ENCODE measurements around the gene RABL2A. TPM values are rescaled to one million over a fixed set of nuclear protein-coding genes. Genes with fewer than 3 reads are reported as not detected.
"Not testable (repeated sequence)": the region's sequence is repeated elsewhere in the genome, so short reads cannot be mapped to it uniquely, and the experiment has no call there.

The RABL2A gene
- total RNA-seq, 2 donors from 2014 or later = 5.8 to 7.7 TPM

DNA sequence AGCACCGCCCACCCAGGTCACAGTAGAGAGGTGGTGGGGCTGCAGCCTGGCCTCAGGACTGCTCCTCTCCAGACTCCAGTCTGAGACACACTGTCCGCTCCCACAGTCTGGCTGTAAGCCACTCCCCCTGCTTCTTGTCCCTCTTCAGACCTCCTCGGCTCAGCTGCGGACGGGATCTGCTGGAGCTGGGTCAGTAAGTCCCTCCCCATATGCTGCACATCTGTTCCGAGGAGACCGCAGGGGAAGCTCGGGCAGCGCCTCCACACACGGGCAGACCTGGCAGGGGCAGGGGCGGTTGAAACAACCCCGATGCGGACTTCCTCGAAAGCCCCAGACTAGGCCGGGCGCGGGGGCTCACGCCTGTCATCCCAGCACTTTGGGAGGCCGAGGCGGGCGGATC is 41.9 kb downstream of the RABL2A start:
- intact Hi-C loops (cut with DNase I); ATAC-seq; DNase-seq: not testable (repeated sequence)

DNA sequence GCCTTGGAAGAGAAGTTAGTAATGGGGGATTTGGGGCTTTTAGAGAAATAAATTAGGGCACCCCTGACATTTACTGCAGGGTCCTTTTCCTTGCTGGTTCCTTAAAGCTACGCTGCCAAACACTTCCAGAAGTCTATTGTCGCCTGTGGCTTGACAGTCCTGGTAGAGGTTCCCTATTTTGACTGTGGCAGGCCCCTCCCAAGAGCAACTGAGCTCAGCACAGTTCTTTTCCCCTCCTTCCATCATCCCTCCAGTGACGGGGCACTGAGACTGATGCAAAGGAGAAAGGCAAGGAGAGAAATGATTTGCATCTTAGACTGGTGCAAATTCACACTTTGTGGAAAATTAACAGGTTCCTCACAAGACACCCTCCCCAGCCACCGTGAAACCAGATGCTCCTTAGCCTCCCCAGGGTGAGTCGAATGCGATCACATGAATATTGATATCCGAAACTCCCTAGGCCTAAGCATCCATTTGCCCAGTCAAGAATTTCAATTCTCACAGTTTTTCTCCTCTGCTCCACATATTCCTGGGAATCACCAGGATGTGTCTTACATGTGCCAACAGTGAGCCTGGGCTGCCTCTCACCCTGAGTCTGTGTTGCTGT is 45.4 kb downstream of the RABL2A start:
- DNase-seq (no peak), ATAC-seq (no peak)
- intact Hi-C loops (cut with DNase I) = no loop called here

GRCh38 chr2:113675875-113676274 is 48.8 kb downstream of the RABL2A start:
- intact Hi-C loops (cut with DNase I) = no loop called here
- DNase-seq (peak; percentile 50), ATAC-seq (peak; percentile 66 to 70)

- intact Hi-C loops (cut with DNase I) = no loop called here
- DNase-seq (no peak), ATAC-seq (no peak)
Measured at GRCh38 chr2:113676623-113677266, 49.7 kb downstream of the RABL2A start.

DNA sequence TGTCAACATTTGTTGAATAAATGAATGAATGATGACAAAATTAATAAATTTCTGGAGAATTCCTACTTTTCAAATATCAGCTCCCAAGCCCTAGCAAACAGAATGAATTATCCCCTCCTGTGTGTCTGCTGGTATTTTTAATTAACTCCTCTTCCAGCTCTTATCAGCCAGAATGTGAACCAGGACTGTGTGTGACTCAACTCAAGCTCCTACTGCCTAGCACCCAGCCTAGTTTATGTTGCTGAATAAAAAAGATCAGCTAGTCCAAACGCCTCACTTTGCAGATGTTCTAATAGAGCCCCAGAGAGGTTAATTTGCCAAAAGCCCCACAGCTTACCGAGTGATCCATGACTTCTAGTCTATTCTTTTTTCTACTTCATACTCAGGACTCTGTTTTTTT is 50.3 kb downstream of the RABL2A start:
- intact Hi-C loops (cut with DNase I) = no loop called here
- ATAC-seq (peak in 1 of 2 donors; percentile 87), DNase-seq (no peak)

DNA sequence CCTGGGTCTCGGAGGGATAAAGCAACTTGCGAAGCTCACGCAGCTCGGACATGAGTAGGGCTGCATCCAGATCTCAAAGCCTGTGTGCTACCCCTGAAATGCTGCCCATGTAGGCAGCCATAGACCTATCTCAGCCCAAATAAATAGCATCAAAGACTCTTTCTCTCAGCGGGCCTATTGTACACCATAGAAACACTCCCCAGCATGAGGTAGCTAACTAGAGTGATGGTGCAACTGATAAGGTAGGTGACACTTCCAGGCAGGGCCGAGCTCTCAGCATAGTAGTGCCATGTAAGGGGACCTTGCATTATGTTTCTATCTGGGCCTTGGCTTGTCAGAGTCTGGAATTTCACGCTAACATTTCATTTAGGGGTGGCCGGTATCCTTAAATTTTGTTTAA is 52.4 kb downstream of the RABL2A start:
- DNase-seq (no peak), ATAC-seq (no peak)
- intact Hi-C loops (cut with DNase I) = no loop called here

DNA sequence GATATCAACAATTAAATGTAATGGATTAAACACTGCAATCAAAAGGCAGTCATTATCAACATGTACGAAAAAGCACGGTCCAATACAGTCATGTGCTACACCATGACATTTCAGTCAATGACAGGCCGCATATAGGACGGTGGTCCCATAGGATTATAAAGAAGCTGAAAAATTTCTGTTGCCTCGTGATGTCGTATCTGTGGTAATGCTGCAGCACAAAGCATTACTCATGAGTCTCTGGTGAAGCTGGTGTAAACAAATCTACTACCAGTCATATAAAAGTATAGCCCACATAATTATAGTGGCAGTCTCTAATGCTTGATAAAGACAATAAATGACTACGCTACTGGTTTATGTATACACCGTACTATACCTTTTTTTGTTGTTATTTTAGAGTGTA is 58.4 kb downstream of the RABL2A start:
- intact Hi-C loops (cut with DNase I) = no loop called here
- ATAC-seq = no peak

GRCh38 chr2:113686537-113686936 is 59.5 kb downstream of the RABL2A start:
- DNase-seq (no peak), ATAC-seq (no peak)
- intact Hi-C loops (cut with DNase I) = no loop called here

More for the DNA sequence above, 58.4 kb downstream of the RABL2A start:
- DNase-seq = no peak

DNA sequence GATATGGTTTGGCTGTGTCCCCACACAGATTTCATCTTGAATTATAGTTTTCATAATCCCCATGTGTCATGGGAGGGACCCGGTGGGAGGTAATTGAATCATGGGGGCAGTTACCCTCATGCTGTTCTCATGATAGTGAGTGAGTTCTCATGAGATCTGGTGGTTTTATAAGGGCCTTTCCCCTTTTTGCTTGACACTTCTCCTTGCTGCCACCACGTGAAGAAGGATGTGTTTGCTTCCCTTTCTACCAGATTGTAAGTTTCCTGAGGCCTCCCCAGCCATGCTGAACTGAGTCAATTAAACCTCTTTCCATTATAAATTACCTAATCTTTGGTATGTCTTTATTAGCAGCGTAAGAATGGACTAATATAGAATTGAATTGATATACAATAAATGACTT is 63.8 kb downstream of the RABL2A start:
- intact Hi-C loops (cut with DNase I); ATAC-seq; DNase-seq: not testable (repeated sequence)

Small RNA genes within 50 kb of the gene (microRNA-seq; reads per million reads assigned to microRNA genes)
- 0 reads per million in 2 donors for gene MIR1302-3

Other genes with a start within 250 kb of the RABL2A start
- gene ZNG1B, start 189.6 kb upstream of the RABL2A start, total RNA-seq = 10 to 100 TPM; 28.2 to 28.9 TPM
- gene FOXD4L1, start 128.6 kb upstream of the RABL2A start, total RNA-seq = under 1 TPM in 1 of 2 donors, not detected in 1; 0.21 TPM
- gene SLC35F5, start 129.4 kb downstream of the RABL2A start, total RNA-seq = 10 to 100 TPM; 48.5 to 62.2 TPM

Data from left cardiac atrium (tissue), 4 donors.